H1 (cell line): ENCODE data around the gene GLRA1. TPM values are rescaled to one million over a fixed set of nuclear protein-coding genes. Genes with fewer than 3 reads are reported as not detected.

Experiments used
- CTCF ChIA-PET: fragments of 300-600 bp; sonication (Branson Sonifier 250); formaldehyde crosslinking; loops from one replicate; lab custom pipeline; 2021; ENCODE audit not compliant: partially characterized antibody; lab: Charles Lee
- POLR2A ChIA-PET: fragments of 300-600 bp; sonication (Branson Sonifier 250); formaldehyde crosslinking; loops from one replicate; lab custom pipeline; 2021; ENCODE audit warnings: inconsistent platforms; ENCODE audit not compliant: partially characterized antibody; lab: Charles Lee
- DNase-seq, 2 experiments: peaks; one replicate each; pipeline versions ENCODE4 v3.0.0 to v3.0.0-alpha.2; 2010 to 2022; ENCODE audit warnings: low spot score in 2 of 2, low read depth in 1 of 2, mixed read lengths in 1 of 2
- FAIRE-seq: peaks from 2 replicates; lab custom pipeline; 2011; peaks lifted over from hg19 to GRCh38; lab: Jason Lieb, UNC
- H2AFZ ChIP-seq: 2 replicates; pipeline ENCODE4 v1.8.1; 2012; ENCODE audit warnings: low read length, inconsistent platforms
- H2AK5ac ChIP-seq: 2 replicates; pipeline ENCODE4 v1.6.1; 2013; ENCODE audit warnings: low read depth, low read length
- H2BK120ac ChIP-seq: replicated peaks from 2 replicates; pipeline ENCODE3; 2013; ENCODE audit warnings: low read depth, low read length, inconsistent platforms
- H2BK12ac ChIP-seq: 2 replicates; pipeline ENCODE4 v1.6.1; 2013; ENCODE audit warnings: low read depth, low read length
- H2BK15ac ChIP-seq: 2 replicates; pipeline ENCODE4 v1.6.1; 2013; ENCODE audit warnings: low read length
- H2BK20ac ChIP-seq: 2 replicates; pipeline ENCODE4 v1.6.1; 2013; ENCODE audit warnings: low read length
- H2BK5ac ChIP-seq: 2 replicates; pipeline ENCODE4 v1.6.1; 2013; ENCODE audit warnings: low read depth, low read length
- H3K14ac ChIP-seq: 2 replicates; pipeline ENCODE4 v1.6.1; 2013; ENCODE audit warnings: inconsistent platforms; ENCODE audit not compliant: insufficient read length
- H3K18ac ChIP-seq: 2 replicates; pipeline ENCODE4 v1.6.1; 2013; ENCODE audit warnings: low read length; ENCODE audit errors: extremely low read depth
- H3K23ac ChIP-seq: 2 replicates; pipeline ENCODE4 v1.6.1; 2013; ENCODE audit warnings: inconsistent platforms; ENCODE audit not compliant: insufficient read length
- H3K23me2 ChIP-seq: 2 replicates; pipeline ENCODE4 v1.6.1; 2013; ENCODE audit warnings: low read depth, low read length
- H3K27ac ChIP-seq: 2 replicates; pipeline ENCODE4 v1.6.1; 2011; ENCODE audit warnings: low read depth, low read length, inconsistent platforms
- H3K27me3 ChIP-seq, 4 experiments: replicated peaks in 1 of 4; 1 replicate in 1 of 4; 2 replicates in 3 of 4; pipeline versions ENCODE4 v1.6.1 to v1.8.1; 2011 to 2013; ENCODE audit warnings: low read length in 3 of 4, mild to moderate bottlenecking in 3 of 4, inconsistent platforms in 2 of 4, mixed read lengths in 2 of 4, moderate library complexity in 1 of 4; ENCODE audit not compliant: control insufficient read depth in 3 of 4, insufficient read depth in 3 of 4; ENCODE audit errors: extremely low read depth in 1 of 4
- H3K36me3 ChIP-seq, 4 experiments: 2 replicates each; pipeline versions ENCODE4 v1.6.1 to v1.8.1; 2011 to 2013; ENCODE audit warnings: mild to moderate bottlenecking in 4 of 4, low read length in 3 of 4, moderate library complexity in 2 of 4, control low read depth in 1 of 4, inconsistent platforms in 1 of 4; ENCODE audit not compliant: insufficient read depth in 4 of 4, control insufficient read depth in 2 of 4
- H3K4ac ChIP-seq: replicated peaks from 2 replicates; pipeline ENCODE3; 2013; ENCODE audit warnings: low read length, low read depth, mixed read lengths, inconsistent platforms; ENCODE audit not compliant: insufficient read length
- H3K4me1 ChIP-seq, 4 experiments: replicated peaks in 1 of 4; 1 replicate in 1 of 4; 2 replicates in 3 of 4; pipeline versions ENCODE4 v1.6.1 to v1.8.1; 2011 to 2013; ENCODE audit warnings: low read length in 3 of 4, inconsistent platforms in 2 of 4, mixed read lengths in 1 of 4; ENCODE audit not compliant: insufficient read depth in 4 of 4, control insufficient read depth in 3 of 4
- H3K4me2 ChIP-seq, 2 experiments: 2 replicates each; pipeline versions ENCODE4 v1.6.1 to v1.8.1; 2011 to 2013; ENCODE audit warnings: low read depth in 2 of 2, low read length in 2 of 2, control low read depth in 1 of 2, inconsistent platforms in 1 of 2, mild to moderate bottlenecking in 1 of 2; ENCODE audit not compliant: insufficient read depth in 1 of 2
- H3K4me3 ChIP-seq, 4 experiments: fragments of 200-600, 300-600 bp in 1 of 4; sonication (generic), shearing (Covaris generic), sonication (Bioruptor Twin) in 1 of 4; 2 replicates each; pipeline versions ENCODE4 v1.5.1 to v1.8.1; 2011 to 2016; ENCODE audit warnings: low read length in 4 of 4, low read depth in 3 of 4, control low read depth in 2 of 4, inconsistent platforms in 2 of 4, mild to moderate bottlenecking in 2 of 4, mixed read lengths in 1 of 4, moderate library complexity in 1 of 4; ENCODE audit not compliant: insufficient read depth in 2 of 4; ENCODE audit errors: extremely low read depth in 1 of 4
- H3K56ac ChIP-seq: replicated peaks from 2 replicates; pipeline ENCODE3; 2013; ENCODE audit warnings: low read depth, mild to moderate bottlenecking, mixed read lengths, low read length, inconsistent platforms; ENCODE audit not compliant: insufficient read length
- H3K79me1 ChIP-seq: 2 replicates; pipeline ENCODE4 v1.6.1; 2013; ENCODE audit warnings: low read depth, low read length, control low read depth
- H3K79me2 ChIP-seq, 2 experiments: 2 replicates each; pipeline versions ENCODE4 v1.6.1 to v1.8.1; 2012 to 2013; ENCODE audit warnings: low read length in 2 of 2, mild to moderate bottlenecking in 2 of 2, inconsistent platforms in 1 of 2; ENCODE audit not compliant: insufficient read depth in 2 of 2, control insufficient read depth in 1 of 2
- H3K9ac ChIP-seq, 4 experiments: replicated peaks in 1 of 4; 1 replicate in 1 of 4; 2 replicates in 3 of 4; pipeline versions ENCODE4 v1.6.1 to v1.8.1; 2011 to 2013; ENCODE audit warnings: low read depth in 3 of 4, low read length in 3 of 4, control low read depth in 2 of 4, mild to moderate bottlenecking in 2 of 4, moderate library complexity in 2 of 4, inconsistent platforms in 1 of 4; ENCODE audit errors: extremely low read depth in 1 of 4
- H3K9me3 ChIP-seq, 2 experiments: 2 replicates each; pipeline versions ENCODE4 v1.6.1 to v1.8.1; 2012 to 2013; ENCODE audit warnings: mild to moderate bottlenecking in 2 of 2, moderate library complexity in 2 of 2, control low read depth in 1 of 2, inconsistent platforms in 1 of 2, low read depth in 1 of 2, low read length in 1 of 2, mixed read lengths in 1 of 2; ENCODE audit not compliant: insufficient read depth in 2 of 2
- H4K20me1 ChIP-seq, 2 experiments: replicated peaks in 1 of 2; 2 replicates each; pipeline versions ENCODE3 to v1.8.1; 2011 to 2013; ENCODE audit warnings: inconsistent platforms in 2 of 2, low read length in 2 of 2, mild to moderate bottlenecking in 1 of 2; ENCODE audit not compliant: insufficient read depth in 2 of 2, control insufficient read depth in 1 of 2
- H4K5ac ChIP-seq: 2 replicates; pipeline ENCODE4 v1.6.1; 2013; ENCODE audit warnings: low read length, low read depth, mixed read lengths, inconsistent platforms; ENCODE audit not compliant: insufficient read length
- H4K8ac ChIP-seq: 2 replicates; pipeline ENCODE4 v1.8.0; 2013; ENCODE audit warnings: mild to moderate bottlenecking, moderate library complexity, low read length, inconsistent platforms; ENCODE audit not compliant: insufficient read depth; ENCODE audit errors: extremely low read depth
- H4K91ac ChIP-seq: replicated peaks from 2 replicates; pipeline ENCODE3; 2013; ENCODE audit warnings: low read length, mixed read lengths, inconsistent platforms; ENCODE audit not compliant: insufficient read length
- EGR1 ChIP-seq: IDR thresholded peaks from 2 replicates; pipeline ENCODE4 v1.6.1; 2011; ENCODE audit warnings: low read depth, low read length, borderline replicate concordance
- TCF12 ChIP-seq: IDR thresholded peaks from 2 replicates; pipeline ENCODE4 v1.6.1; 2011; ENCODE audit warnings: low read depth, mild to moderate bottlenecking, low read length
- WGBS, 2 experiments: shearing (Covaris generic) in 1 of 2; methylation state at CpG; one replicate each; pipeline versions ENCODE4 v1.1.6 to v1.1.7; 2013 to 2015; ENCODE audit warnings: low lambda C conversion rate in 2 of 2, mixed read lengths in 2 of 2, inconsistent platforms in 1 of 2, low coverage in 1 of 2, missing lambda C conversion rate in 1 of 2; ENCODE audit not compliant: insufficient replicate concordance in 2 of 2, insufficient coverage in 1 of 2, insufficient read length in 1 of 2; ENCODE audit errors: extremely low coverage in 1 of 2, missing lambda C conversion rate in 1 of 2; 5-methylcytosine and 5-hydroxymethylcytosine counted together
- polyA plus RNA-seq, 7 experiments: library from polyadenylated mRNA; depleted of rRNA in 3 of 7; stranded (reverse) in 5 of 7; unstranded in 2 of 7; fragments of >200 nt in 5 of 7; fragments of 200-250 nt in 2 of 7; gene quantifications; 1 replicate in 5 of 7; 2 replicates in 1 of 7; 4 replicates in 1 of 7; pipeline versions ENCODE4 v1.2.1 to v1.2.3, GENCODE V29; 2011 to 2013; ENCODE audit warnings: missing spikeins in 2 of 7, mixed read lengths in 2 of 7
- total RNA-seq: library from RNA; stranded (reverse); fragmentation: NEBNext Ultra II Directional; extraction: Animal tissue kit (Norgen Biotek cat#: 25700); gene quantifications from 2 replicates; pipeline ENCODE4 v1.2.1, GENCODE V29; 2021

The GLRA1 gene
- total and polyA plus RNA-seq, 2 of the 8 experiments (the other 6 are each of a cell fraction or from before 2014, with no cell fraction given) = not detected

DNA sequence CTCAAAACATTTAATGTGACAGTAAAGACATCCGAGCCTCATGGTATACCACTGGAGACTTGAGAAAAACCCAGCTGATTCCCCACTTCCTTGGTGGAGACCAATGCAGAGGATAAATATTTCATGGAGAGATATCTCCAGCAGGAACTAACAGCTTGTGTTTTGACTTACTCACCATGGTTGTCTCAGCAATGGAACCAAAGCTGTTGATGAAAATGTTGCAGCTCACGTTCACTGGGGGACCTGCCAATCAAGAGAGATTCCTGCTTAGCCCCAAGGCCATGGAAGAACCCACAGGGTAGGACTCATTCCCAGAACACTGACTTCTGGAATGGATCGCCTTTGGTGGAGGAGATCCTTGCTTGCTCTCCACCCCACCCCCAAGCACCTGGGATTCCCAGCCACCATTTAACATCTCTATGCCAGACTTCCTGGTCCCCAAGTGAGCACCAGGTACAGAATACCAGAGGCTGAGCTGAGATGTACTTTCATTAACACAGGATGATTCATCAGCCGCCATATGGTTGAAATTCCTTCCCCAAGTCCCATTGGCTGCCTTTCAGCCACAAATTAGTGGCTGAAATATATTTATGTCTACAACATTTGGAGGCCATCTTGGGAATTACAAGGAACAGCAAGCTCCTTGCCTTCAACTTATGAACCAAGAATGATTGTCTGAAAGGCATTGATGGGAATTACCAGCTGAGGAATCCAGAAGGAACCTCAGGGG is 37.9 kb downstream of the GLRA1 start:
- Histone ChIP-seq H3K23ac (no peak overlapping the region), H2AFZ (no peak overlapping the region), H3K9ac (no peak overlapping the region), H2BK20ac (no peak overlapping the region), H4K91ac (no peak overlapping the region), H3K4me2 (no peak overlapping the region), H3K36me3 (no peaks in the 10 kb centered on the region), H4K20me1 (peaks cover 0 to 2% of the 10 kb centered on the region in 2 experiments), H3K79me2 (no peaks in the 10 kb centered on the region), H2BK15ac (no peak overlapping the region), H3K9me3 (no peaks in the 10 kb centered on the region), H3K4me3 (no peak overlapping the region), H2AK5ac (no peak overlapping the region), H4K8ac (no peak overlapping the region), H3K56ac (no peak overlapping the region), H3K4ac (no peak overlapping the region), H2BK5ac (no peak overlapping the region), H3K27me3 (peaks cover 0 to 11% (median 5%) of the 10 kb centered on the region in 4 experiments; a peak in 4 of 7 replicates), H3K23me2 (no peaks in the 10 kb centered on the region), H3K79me1 (no peaks in the 10 kb centered on the region), H3K18ac (no peak overlapping the region), H3K4me1 (peaks cover 0 to 4% (median 0%) of the 10 kb centered on the region in 4 experiments; a peak in 2 of 7 replicates), H2BK12ac (no peak overlapping the region), H3K14ac (no peak overlapping the region), H2BK120ac (no peak overlapping the region), H3K27ac (no peak overlapping the region), H4K5ac (no peak overlapping the region)
- no peak for DNase-seq
- POLR2A ChIA-PET = no interaction called here
- CTCF ChIA-PET = interaction anchor here (0.9 to 6.0 kb wide), 5 partner anchors 13 to 256 kb away, joined by 3 to 34 read pairs (median 3); no protein-coding TSS in a partner anchor
- WGBS, 2 experiments = 86% methylated on average over 4 of the region's 4 CpGs; no CpG with 5 or more reads in 1 of the 2 experiments
- TF ChIP-seq TCF12 (0 out of 2 replicates have a peak, but pooled peaks have one; percentile 32), EGR1 (no peak)
- FAIRE-seq = no peak
